Brain microvascular endothelial cell (primary cell): ENCODE data around the gene PTPRN.

Experiments
- DNase-seq: peaks from one replicate; pipeline ENCODE4 v3.0.0-alpha.2; 2020
- H3K27ac ChIP-seq: fragments of 250-450 bp; sonication (Bioruptor Pico); 2 replicates; pipeline ENCODE4 v1.5.1; 2020; ENCODE audit warnings: mild to moderate bottlenecking, moderate library complexity
- H3K27me3 ChIP-seq: fragments of 250-450 bp; sonication (Bioruptor Pico); replicated peaks from 2 replicates; pipeline ENCODE4 v1.5.1; 2020; ENCODE audit warnings: mild to moderate bottlenecking
- H3K36me3 ChIP-seq: fragments of 250-450 bp; sonication (Bioruptor Pico); replicated peaks from 2 replicates; pipeline ENCODE4 v1.5.1; 2020; ENCODE audit warnings: mild to moderate bottlenecking
- H3K4me3 ChIP-seq: 2 replicates; pipeline ENCODE4 v1.5.1; 2011; ENCODE audit warnings: low read depth, mild to moderate bottlenecking, control low read depth, low read length, moderate library complexity
- in situ Hi-C: cut with HindIII; loops from 2 replicates; pipeline ENCODE4 v1.10.0; 2017; ENCODE audit warnings: low sequenced_read_pairs, low pct_ligation_motif_present
- TF ChIP-seq, protein P1 (sequence below): IDR thresholded peaks from 2 replicates; pipeline ENCODE4 v1.5.1; 2011; ENCODE audit warnings: low read depth, mild to moderate bottlenecking, moderate library complexity, low read length, control low read depth, inconsistent platforms; ENCODE audit errors: missing control alignments

The PTPRN gene

DNA sequence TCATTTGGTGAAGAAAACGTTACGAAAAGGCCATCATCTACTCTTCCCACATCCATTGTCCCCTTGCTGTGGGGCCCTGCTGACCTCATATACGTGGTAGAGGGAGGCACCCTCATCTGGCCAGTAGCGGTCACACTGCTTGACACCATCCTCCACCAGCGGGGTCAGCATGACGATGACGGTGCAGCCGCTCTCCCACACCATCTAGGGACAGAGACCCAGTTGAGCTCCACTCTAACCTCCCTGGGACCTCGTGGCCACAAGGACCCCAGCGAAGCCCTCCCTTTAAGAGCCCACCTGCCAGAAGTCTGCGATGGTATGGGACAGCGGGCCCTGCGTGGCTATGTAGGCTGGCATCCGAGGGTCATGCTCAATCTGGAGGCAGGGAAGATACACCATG is 13.1 kb downstream of the PTPRN start:
- H3K36me3 ChIP-seq, result no peaks in the 10 kb centered on the region
- in situ Hi-C loops, result no loop called here
- DNase-seq, result no peak
- H3K27me3 ChIP-seq, result peaks cover 11% of the 10 kb centered on the region
- TF ChIP-seq, protein P1, sequence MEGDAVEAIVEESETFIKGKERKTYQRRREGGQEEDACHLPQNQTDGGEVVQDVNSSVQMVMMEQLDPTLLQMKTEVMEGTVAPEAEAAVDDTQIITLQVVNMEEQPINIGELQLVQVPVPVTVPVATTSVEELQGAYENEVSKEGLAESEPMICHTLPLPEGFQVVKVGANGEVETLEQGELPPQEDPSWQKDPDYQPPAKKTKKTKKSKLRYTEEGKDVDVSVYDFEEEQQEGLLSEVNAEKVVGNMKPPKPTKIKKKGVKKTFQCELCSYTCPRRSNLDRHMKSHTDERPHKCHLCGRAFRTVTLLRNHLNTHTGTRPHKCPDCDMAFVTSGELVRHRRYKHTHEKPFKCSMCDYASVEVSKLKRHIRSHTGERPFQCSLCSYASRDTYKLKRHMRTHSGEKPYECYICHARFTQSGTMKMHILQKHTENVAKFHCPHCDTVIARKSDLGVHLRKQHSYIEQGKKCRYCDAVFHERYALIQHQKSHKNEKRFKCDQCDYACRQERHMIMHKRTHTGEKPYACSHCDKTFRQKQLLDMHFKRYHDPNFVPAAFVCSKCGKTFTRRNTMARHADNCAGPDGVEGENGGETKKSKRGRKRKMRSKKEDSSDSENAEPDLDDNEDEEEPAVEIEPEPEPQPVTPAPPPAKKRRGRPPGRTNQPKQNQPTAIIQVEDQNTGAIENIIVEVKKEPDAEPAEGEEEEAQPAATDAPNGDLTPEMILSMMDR, result no peak
- H3K4me3 ChIP-seq, result no peak overlapping the region
- H3K27ac ChIP-seq, result no peak overlapping the region

DNA sequence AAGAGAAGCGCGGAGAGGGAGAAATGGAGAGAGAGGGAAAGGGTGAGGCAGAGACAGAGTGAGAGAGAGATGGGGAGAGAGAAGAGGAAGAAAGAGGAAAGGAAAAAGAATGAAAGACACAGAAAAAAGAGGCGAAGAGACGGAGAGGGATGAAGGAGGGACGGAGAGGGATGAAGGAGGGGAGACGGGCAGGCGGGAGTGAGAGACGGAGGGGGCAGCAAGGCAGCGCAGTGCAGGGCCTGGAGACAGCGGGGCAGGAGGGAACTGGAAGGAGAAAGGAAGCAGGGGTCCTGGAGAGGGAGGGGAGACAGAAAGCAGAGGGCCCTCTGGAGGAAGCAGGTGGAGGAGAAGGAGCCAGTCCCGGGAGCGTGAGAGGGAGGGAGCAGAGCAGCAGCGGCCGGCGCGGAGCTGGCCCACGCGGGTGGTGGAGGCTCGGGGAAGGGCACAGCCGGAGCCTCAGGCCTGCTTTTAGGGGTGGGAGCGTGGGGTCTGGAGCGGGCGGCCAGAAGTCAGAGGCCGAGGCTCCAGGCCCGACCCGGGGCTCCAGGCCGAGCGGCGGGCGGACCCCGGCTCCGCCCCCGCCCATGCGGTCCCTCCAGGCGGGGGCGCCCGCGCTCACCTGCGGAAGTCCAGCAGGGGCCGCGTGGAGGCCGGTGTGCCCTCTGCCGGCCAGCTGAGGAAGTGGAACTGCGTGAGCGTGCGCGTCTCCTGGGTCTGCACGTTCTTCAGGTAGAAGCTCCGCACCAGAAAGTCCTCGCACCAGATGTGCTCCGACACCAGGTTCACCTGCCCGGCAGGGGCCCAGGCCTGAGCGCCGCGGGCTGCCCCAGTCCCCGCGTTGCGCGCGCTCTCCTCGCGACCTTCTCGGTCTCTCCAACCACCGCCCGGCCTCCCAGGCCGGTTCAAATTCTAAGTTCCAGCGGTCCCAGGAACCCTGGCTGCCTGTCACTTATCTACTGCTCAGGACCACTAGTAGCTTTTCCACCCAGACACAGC is 14.5 kb downstream of the PTPRN start:
- DNase-seq, result peak; percentile 60
- in situ Hi-C loops, result no loop called here
- TF ChIP-seq, protein P1, result peak; percentile 82
- H3K36me3 ChIP-seq, result no peaks in the 10 kb centered on the region
- no peaks in the 10 kb centered on the region for H3K27me3 ChIP-seq
- no peak overlapping the region for H3K27ac ChIP-seq
- H3K4me3 ChIP-seq, result peak overlapping the region; percentile 57

DNA sequence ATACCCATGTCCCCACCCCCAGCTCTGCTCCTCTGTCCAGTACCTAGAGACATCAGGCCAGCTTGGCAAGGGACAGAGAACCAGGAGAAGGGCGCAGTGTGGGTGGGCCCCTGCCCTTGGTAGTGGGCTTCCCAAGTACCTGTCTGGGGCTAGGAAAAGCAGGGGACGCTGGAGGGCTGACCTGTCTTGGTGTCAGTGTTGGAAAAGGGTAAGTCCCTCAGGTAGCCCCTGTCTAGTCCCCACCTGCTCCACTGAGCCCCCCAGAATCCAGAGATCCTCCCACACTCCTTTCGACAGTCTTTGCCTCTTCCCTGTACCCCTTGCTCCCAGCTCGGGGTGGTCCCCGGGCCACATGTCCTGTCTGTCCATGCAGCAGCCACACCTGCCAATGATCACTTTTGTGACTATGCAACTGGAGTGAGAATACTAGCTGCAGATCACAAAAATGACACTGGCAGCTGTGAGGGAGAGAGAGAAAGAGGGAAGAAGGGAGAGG is 15.4 kb downstream of the PTPRN start:
- DNase-seq, result no peak
- no peak overlapping the region for H3K27ac ChIP-seq
- H3K36me3 ChIP-seq, result no peaks in the 10 kb centered on the region
- TF ChIP-seq, protein P1, result no peak
- in situ Hi-C loops, result no loop called here
- H3K27me3 ChIP-seq, result no peaks in the 10 kb centered on the region
- H3K4me3 ChIP-seq, result no peak overlapping the region

GRCh38 chr2:219292616-219293015 is 16.6 kb downstream of the PTPRN start:
- no peak for DNase-seq
- Histone ChIP-seq H3K27me3 (no peaks in the 10 kb centered on the region), H3K36me3 (no peaks in the 10 kb centered on the region), H3K4me3 (no peak overlapping the region), H3K27ac (no peak overlapping the region)
- in situ Hi-C loops, result no loop called here
- TF ChIP-seq, protein P1, result no peak

- no peak for DNase-seq
- Histone ChIP-seq H3K27me3 (no peaks in the 10 kb centered on the region), H3K27ac (no peak overlapping the region), H3K4me3 (no peak overlapping the region), H3K36me3 (no peaks in the 10 kb centered on the region)
- in situ Hi-C loops, result no loop called here
- TF ChIP-seq, protein P1, result no peak
Measured at GRCh38 chr2:219291910-219292490, 17.2 kb downstream of the PTPRN start.
